NT2/D1 (cell line): ENCODE data around the gene ICA1.

ENCODE experiments used
- SUZ12 ChIP-seq: IDR thresholded peaks from 2 replicates; pipeline ENCODE4 v1.6.1; 2011; ENCODE audit not compliant: insufficient read length, insufficient read depth; ENCODE audit errors: extremely low read depth
- YY1 ChIP-seq: IDR thresholded peaks from 2 replicates; pipeline ENCODE4 v1.6.1; 2011; ENCODE audit not compliant: insufficient read length, insufficient read depth
- ZNF274 ChIP-seq: IDR thresholded peaks from 2 replicates; pipeline ENCODE4 v1.6.1; 2011; ENCODE audit warnings: mild to moderate bottlenecking, low read depth, low read length

DNA sequence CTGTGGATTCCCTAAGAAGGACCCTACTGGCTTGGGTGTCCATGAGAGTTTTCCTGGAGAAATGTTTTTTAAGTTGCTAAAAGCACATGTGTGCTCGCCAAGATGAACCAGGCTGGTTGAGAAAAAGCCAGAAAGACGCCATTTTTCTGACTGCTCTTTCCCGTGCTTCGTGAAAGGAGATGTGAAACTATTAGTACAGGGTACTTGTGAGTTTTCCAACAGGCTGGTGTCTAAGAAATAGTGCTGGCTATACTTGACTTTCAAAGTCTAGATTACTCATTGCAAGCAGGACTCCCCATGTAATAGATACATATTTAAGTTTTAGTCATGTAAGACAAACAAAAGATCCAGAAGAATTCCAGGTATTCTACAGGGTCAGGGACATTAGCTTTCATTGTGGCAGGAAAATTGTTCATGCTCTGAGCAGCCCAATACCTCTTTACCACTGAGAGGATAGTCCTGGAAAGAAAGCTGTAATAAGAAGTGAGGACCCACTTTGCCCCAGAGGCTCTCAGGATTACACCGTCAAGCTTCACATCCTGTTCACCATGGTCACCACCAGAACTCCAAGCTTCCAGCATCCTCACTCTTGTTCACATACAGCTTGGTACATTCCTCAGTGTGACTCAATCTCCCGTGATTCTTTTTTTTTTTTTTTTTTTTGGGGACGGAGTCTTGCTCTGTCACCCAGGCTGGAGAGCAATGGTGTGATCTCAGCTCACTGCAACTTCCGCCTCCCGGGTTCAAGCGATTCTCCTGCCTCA is 43.8 kb upstream of the ICA1 start:
- TF ChIP-seq ZNF274 (no peak), YY1 (no peak), SUZ12 (no peak)
